Aorta (tissue), 4 donors: Measurements from ENCODE around the gene LILRA1. TPM values are rescaled to one million over a fixed set of nuclear protein-coding genes. Genes with fewer than 3 reads are reported as not detected.

Experiments used
- microRNA-seq, 2 donors: library from miRNA; unstranded; fragments of <30 nt; microRNA quantifications; one replicate each; pipeline ENCODE4 v1.2.0, GENCODE V29; 2020
- polyA plus RNA-seq, 2 donors: library from polyadenylated mRNA; stranded (reverse); fragments of 200-250 nt; gene quantifications; one replicate each; pipeline ENCODE4 v1.2.3, GENCODE V29; 2013
- total RNA-seq, 2 donors: library from RNA; stranded (reverse); fragmentation: NEBNext Ultra II Directional; extraction: Animal tissue kit (Norgen Biotek cat#: 25700); gene quantifications; one replicate each; pipeline ENCODE4 v1.2.1, GENCODE V29; 2021
- donor health status: healthy with polysubstance abuse.
- donor health status: Bipolar disorder and iron deficiency.
- donor health status: DM: no; HTN: no; CAD: no.
- donor health status: DM: yes; HTN: yes; CAD: no.

Gene LILRA1
- total and polyA plus RNA-seq, 4 donors, result 0.08 to 2.0 (median 1.1) TPM

Small RNAs within 50 kb of the gene (microRNA-seq; reads per million reads assigned to microRNA genes)
- 0 reads per million in 2 donors for gene MIR8061

Other genes starting within 250 kb of the LILRA1 start
- 10 to 100 TPM; 27.4 to 78.4 TPM for gene LAIR1, start 228.7 kb upstream of the LILRA1 start, total RNA-seq
- gene LAIR1, start 228.7 kb upstream of the LILRA1 start, polyA plus RNA-seq, result 10 to 100 TPM in 1 of 2 donors, 1 to 10 TPM in 1; 2.1 to 17.2 TPM
- gene TTYH1, start 178.2 kb upstream of the LILRA1 start, total RNA-seq, result 1 to 10 TPM in 1 of 2 donors, under 1 TPM in 1; 0.94 to 2.2 TPM
- gene TTYH1, start 178.2 kb upstream of the LILRA1 start, polyA plus RNA-seq, result under 1 TPM in 1 of 2 donors, not detected in 1; 0.03 TPM
- gene LENG8, start 144.4 kb upstream of the LILRA1 start, total RNA-seq, result 100 to 1,000 TPM; 166 to 274 TPM
- gene LENG8, start 144.4 kb upstream of the LILRA1 start, polyA plus RNA-seq, result 100 to 1,000 TPM in 1 of 2 donors, 10 to 100 TPM in 1; 39.4 to 336 TPM
- gene LENG9, start 129.9 kb upstream of the LILRA1 start, total RNA-seq, result 1 to 10 TPM; 5.4 to 7.4 TPM
- 1 to 10 TPM; 2.1 to 6.5 TPM for gene LENG9, start 129.9 kb upstream of the LILRA1 start, polyA plus RNA-seq
- gene CDC42EP5, start 120.3 kb upstream of the LILRA1 start, total RNA-seq, result 10 to 100 TPM; 45.0 to 52.8 TPM
- gene CDC42EP5, start 120.3 kb upstream of the LILRA1 start, polyA plus RNA-seq, result 10 to 100 TPM; 40.4 to 55.2 TPM
- 1 to 10 TPM in 1 of 2 donors, under 1 TPM in 1; 0.52 to 2.4 TPM for gene LAIR2, start 90.8 kb upstream of the LILRA1 start, total RNA-seq
- not detected for gene LAIR2, start 90.8 kb upstream of the LILRA1 start, polyA plus RNA-seq
- gene LILRA2, start 19.8 kb upstream of the LILRA1 start, total RNA-seq, result 1 to 10 TPM; 3.5 to 3.7 TPM
- gene LILRA2, start 19.8 kb upstream of the LILRA1 start, polyA plus RNA-seq, result 10 to 100 TPM in 1 of 2 donors, 1 to 10 TPM in 1; 2.3 to 10.1 TPM
- gene LILRB1, start 36.9 kb downstream of the LILRA1 start, total RNA-seq, result 10 to 100 TPM in 1 of 2 donors, 1 to 10 TPM in 1; 7.7 to 21.3 TPM
- 1 to 10 TPM in 1 of 2 donors, under 1 TPM in 1; 0.61 to 6.3 TPM for gene LILRB1, start 36.9 kb downstream of the LILRA1 start, polyA plus RNA-seq
- gene LILRB4, start 69.4 kb downstream of the LILRA1 start, total RNA-seq, result 10 to 100 TPM; 10.1 to 15.1 TPM
- 10 to 100 TPM in 1 of 2 donors, under 1 TPM in 1; 1.00 to 11.4 TPM for gene LILRB4, start 69.4 kb downstream of the LILRA1 start, polyA plus RNA-seq
- gene KIR3DL3, start 130.8 kb downstream of the LILRA1 start, total RNA-seq, result not detected
- gene KIR3DL3, start 130.8 kb downstream of the LILRA1 start, polyA plus RNA-seq, result not detected
- gene KIR2DL3, start 144.9 kb downstream of the LILRA1 start, total RNA-seq, result not detected
- not detected for gene KIR2DL3, start 144.9 kb downstream of the LILRA1 start, polyA plus RNA-seq
- gene KIR2DL1, start 176.2 kb downstream of the LILRA1 start, total RNA-seq, result not detected
- not detected for gene KIR2DL1, start 176.2 kb downstream of the LILRA1 start, polyA plus RNA-seq
- gene KIR2DL4, start 210.0 kb downstream of the LILRA1 start, total RNA-seq, result not detected
- gene KIR2DL4, start 210.0 kb downstream of the LILRA1 start, polyA plus RNA-seq, result under 1 TPM in 1 of 2 donors, not detected in 1; 0.72 TPM
- gene KIR3DL1, start 222.8 kb downstream of the LILRA1 start, total RNA-seq, result not detected
- gene KIR3DL1, start 222.8 kb downstream of the LILRA1 start, polyA plus RNA-seq, result not detected
- not detected for gene KIR2DS4, start 239.0 kb downstream of the LILRA1 start, total RNA-seq
- not detected for gene KIR2DS4, start 239.0 kb downstream of the LILRA1 start, polyA plus RNA-seq